ENCODE results near the gene ELK4.
"Not testable (repeated sequence)": the region's sequence is repeated elsewhere in the genome, so short reads cannot be mapped to it uniquely, and the experiment has no call there.

ELK4 gene

DNA sequence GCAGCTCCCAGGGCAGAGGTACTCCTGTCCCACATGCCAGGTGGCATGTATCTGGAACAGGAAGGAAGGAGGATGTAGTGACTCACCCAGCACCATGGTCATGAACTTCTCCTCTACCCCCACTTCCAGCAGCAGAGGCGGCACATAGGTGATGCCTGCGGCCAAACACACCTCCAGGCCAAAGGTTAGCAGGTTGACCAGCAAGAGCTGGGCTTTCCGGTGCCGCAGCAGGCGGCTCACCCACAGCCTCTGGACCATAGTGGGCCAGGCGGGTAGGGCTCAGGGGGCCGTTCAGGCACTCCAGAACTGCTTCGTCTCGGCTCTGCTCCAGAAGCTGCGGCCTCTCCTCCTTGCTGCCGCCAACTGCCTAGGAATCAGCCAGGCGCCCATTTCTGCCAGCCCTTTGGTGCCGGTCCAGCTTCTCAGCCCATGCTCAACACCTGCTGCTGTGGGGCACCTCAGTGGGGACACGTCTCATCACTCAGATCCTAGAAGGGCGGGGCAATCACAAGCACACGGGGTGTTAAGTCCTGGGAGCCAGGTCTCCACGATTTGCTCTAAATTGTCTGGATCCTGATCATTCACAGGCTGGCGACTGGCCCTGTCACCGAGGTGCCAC is 32.7 kb upstream of the ELK4 start:
- no peak for DNase-seq

DNA sequence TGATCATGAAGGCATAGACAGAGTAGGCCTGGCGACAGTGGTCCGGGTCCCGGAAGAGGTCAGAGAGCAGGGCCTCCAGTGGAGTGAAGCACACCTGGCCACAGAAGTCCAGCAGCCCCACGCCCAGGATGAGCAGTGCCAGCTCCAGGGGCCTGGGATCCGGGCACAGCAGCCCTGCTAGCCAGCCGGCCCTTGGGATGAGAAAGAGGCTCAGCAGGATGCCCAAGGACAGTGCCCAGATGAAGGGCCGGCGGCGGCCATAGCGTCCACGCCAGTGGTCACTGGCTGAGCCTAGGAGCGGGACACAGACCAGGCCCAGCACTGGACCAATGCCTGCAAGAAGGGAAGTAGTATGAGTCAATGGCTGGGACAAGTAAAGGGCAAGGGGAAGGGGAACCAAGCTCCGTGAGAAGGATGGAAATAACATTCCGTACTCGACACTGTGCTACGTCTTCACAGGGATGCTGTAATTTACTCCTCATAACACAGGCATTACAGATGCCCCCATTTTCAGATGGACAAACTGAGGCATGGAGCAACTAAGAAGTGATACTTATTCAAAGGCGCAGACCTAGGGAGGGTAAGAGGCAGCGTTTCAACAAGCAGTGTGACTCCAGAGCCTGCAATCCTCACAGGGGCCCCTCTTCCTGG is 31.6 kb upstream of the ELK4 start:
- DNase-seq = peak; percentile 73 to 89 (median 82)

GRCh38 chr1:205662791-205663190 is 31.0 kb upstream of the ELK4 start:
- no peak for DNase-seq

- no peak for DNase-seq
Measured at GRCh38 chr1:205662135-205662738, 30.4 kb upstream of the ELK4 start.

DNA sequence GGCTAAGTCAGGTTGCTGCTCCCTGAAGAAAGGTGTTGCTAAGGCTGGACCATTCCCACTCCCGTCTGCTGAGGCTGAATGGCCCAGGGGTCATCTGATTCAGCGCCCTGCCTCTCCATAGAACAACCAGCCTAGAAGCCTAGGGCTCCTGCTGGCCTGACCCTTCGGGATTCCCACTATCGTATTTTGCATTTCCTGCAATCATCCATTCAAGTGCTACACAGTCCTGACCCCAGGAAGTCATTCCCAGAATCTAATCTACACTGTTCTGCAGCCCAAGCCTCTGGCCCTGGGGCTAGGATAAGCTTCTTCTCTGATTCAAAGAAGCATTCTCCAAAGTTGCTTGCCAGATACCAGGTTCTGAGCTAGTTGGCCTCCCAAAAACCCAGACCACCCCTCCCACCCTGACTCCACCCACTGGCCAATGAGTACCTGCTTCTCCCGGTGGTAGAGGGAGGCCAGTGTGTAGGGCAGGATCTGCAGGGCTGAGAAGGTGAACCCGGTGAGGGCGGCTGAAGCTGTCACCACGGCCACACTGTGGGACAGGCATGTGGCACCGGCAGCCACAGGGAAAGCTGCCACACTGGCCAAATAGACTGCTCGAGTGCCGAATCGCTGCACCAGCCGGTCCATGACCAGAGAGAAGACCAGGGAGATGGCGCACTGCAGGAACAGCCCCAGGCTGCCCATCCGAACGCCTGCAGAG is 29.8 kb upstream of the ELK4 start:
- DNase-seq = no peak

DNA sequence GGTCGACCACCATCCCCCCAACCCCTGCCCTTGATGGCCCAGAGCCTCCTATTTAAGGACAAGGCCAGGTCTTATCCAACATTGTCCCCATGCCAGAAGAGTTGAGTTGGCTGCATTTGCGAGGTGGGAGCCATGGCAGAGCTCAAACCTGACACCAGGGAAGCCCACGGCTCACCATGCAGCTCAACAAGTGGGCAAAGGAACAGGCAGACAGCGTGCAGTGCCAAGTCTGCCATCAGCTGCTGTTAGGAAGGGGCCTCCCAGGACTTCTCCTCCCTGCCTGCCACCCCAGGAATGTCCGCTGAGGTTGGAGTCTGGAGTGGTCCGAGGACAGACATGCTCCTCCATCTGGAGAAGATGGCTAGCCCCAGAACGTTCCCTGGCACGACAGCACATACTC is 28.6 kb upstream of the ELK4 start:
- DNase-seq = no peak

GRCh38 chr1:205658943-205659581 is 27.3 kb upstream of the ELK4 start:
- DNase-seq = peak; percentile 80 to 89 (median 84)

DNA sequence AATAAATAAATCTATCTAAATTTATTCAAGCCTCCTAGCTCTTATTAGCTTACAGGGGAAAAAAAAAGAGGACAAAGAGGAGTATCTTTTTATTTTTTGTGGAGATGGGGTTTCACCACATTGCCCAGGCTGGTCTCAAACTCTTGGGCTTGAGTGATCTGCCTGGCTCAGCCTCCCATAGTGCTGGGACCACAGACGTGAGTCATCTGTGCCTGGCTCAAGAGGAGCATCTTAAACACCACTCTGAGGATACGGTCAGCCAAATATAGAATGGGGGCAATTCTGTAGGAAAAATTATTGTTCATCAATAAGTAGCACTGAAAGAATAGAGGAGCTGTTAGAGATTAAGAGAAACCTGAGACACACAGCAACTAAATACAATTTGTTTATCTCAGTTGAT is 24.4 kb upstream of the ELK4 start:
- no peak for DNase-seq

DNA sequence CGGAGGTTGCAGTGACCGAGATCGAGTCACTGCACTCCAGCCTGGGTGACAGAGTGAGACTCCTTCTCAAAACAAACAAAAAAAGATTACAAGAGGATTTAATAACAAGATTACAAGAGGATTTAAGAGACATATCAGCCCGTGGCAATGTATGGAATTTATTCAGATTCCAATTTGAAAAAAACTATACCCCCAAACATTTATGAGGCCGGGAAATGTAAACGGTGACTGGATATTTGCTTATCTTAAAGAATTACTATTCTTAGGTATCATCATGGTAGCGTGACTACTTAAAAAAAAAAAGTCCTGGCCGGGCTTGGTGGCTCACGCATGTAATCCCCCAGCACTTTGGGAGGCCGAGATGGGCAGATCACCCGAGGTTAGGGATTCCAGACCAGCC is 21.2 kb upstream of the ELK4 start:
- no peak for DNase-seq

GRCh38 chr1:205650241-205650640 is 18.4 kb upstream of the ELK4 start:
- DNase-seq = no peak

DNA sequence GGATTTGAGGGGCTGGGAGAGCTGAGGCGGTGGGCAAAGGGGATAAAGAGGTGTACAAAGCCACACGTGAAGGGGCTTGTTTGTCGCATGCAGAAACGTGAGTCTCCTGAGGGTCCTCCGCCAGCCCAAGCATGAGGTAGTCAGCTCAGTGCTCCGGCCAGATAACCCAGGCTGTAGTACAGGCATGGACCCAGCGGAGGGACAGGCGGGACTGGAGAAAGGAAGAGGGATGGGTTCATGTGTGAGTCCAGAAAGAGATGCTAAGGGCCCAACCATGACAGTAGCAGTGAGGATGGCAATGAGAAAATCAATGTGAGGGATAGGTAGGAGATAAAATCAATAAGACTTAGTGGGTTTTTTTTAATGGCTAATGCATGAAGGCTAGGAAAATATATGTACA is 13.7 kb upstream of the ELK4 start:
- no peak for DNase-seq

GRCh38 chr1:205642679-205643307 is 11.0 kb upstream of the ELK4 start:
- DNase-seq = no peak

DNA sequence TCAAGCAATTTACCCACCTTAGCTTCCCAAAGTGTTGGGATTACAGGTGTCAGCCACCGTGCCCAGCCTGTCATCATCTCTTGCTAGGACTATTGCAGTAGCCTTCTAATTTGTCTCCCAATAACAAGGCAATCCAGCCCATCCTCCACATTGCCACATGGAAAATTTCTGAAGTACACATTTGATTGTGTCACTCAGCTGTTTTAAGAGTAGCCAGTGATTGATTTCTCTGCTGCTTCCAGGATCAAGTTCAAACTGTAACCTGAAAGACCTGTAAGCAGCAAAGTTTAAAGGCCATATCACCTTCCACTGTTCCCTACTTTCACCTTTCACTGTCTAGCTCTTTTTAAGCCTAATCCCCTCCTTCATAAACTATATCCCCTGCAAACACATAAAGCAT is 7.8 kb upstream of the ELK4 start:
- no peak for DNase-seq

DNA sequence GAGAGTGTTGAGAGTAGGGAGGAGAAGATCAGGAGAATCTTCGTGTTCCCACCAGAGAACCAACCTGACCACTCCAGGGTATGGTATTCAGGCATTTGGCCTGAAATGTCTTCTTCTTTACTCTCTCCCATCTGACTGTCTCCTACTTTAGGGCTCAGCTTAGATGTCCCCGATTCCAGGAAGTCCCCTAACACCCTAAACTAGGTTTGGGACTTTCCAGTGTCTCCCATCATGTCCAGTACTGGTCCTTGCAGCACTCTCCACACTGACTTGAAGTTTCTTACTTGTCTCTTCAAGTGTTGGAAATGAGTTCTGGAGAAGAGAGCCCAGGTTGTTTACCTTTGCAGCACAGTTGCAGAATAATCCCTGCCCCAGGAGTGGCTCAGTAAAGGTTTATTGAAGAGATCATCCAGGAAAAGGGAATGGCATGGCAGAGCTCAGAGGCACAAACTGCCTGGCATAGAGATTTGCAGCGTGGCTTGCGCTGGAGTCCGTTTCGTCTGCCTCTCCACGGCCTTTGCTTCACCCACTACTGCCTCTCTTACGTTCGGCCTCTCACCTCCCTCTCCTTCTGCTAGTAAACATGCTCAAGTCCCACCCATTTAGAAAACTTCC is 6.2 kb upstream of the ELK4 start:
- no peak for DNase-seq

DNA sequence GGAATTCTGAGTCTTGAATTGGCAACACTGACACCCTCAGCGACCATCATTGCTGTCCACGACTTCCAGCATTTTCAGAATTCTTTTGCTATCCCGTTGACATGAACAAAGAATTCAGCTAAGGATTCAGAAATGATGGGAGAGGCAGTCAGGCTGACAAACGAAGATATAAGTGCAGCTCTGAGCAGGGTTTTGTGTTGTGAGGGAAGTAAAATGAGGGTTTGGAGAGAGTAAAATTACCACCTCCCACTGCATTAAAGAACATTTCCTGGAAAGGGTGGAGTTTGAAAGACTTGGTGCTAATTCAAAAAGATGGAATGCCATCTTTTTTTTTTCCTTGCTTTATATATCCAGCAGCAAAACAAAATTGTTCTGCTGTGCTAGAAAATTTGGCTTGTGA is 4.9 kb upstream of the ELK4 start:
- no peak for DNase-seq

GRCh38 chr1:205636138-205636530 is 4.3 kb upstream of the ELK4 start:
- DNase-seq = not testable (repeated sequence)

DNA sequence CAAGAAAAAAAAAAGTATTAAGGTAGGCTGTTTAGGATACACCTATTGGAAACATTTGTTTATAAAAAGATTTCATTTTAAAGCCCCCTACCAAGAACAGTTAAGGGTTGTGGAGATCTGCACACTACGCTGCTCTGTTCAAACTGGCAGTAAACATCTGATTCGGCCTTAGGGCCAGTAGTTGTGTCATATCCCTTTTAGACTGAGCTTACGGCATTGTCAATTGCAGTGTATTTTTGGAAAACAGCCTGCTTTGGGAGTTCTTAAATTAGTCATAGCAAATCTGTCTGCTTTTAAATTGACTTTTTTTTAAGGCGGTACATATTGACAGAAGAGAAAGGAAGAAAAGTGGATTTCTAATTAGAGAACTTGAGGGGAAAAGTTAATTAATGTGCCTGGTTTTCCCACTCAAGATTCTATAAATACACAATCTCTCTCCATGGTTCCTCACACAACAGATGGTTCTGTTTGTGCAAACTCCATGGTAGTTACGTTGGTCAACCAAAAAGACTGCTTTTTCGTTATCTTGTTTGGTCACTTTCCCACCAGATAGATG is 1.7 kb upstream of the ELK4 start:
- peak in 1 of 4 experiments; percentile 15 for DNase-seq

GRCh38 chr1:205632669-205633169 is 908 bp upstream of the ELK4 start:
- DNase-seq = no peak

DNA sequence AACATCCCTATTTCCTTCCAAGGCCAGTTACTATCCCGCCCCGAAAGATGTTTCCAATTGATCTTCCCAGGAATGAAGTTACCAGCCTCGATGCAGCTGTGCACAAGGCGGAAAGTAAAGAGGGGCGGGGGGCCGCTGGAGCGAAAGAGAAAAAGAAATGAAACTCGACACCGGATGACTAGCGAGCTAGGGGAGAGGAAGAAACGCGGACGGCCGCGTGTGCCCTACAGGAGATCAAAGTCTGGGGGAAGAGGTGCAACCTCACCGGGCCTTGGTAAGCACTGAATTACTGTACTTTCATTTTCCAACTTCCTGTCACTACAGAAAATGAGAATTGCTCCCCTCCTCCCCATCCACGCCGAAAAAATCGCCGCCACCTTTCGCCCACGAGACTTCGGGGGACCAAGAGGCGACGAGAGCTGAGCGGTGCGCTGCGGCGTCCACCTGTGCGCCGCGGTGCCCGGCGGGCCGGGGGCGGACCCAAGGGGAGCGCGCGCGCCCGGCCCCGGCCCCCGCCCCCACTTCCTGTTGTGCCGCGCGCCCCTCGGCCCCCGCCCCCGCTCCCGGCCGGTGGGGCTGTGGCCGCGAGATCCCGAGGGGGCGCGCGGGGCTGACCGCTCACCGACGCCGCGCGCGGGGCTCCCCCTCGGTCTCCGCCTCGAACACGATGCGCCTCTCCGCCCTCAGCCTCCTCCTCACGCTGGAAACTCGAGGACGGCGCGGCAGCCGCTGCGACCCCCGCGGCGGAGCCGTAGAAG is 622 bp downstream of the ELK4 start:
- DNase-seq = peak; percentile 56 to 88 (median 68)

DNA sequence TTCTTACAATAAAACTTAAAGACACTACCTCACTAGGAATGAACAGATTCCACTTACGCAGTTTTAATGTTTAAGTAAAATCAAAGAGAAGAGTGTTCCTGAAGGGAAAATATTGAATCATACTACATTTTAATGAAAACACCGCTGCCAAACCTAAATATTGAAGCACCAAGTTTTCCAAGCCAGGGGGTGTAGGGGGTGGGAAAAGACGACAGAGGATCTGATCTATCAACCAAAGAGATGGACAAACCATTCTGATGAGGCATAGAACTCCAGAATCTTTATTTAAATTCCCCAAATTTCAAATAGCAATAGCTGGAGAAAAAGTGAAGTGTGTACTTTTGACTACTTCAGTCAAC is 1.2 kb downstream of the ELK4 start:
- no peak for DNase-seq

DNA sequence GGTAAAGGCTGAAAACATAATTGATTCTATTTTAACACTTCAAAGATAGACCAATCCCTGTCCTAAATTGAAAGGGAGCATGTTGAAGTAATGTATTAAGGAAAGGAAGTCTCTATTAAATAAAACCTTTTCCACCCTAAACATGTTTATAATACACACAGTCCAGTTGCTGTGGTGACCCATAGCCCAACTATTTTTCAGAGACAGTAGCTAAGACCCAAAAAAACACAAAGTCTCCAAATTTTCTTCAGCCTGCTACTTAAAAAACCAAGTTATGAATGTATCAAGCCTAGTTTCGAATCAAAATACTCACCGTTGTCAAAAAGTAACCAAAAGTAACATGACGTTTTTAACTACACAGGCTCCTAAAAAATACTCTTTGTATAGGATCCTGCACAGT is 1.6 kb downstream of the ELK4 start:
- DNase-seq = no peak
